ENCODE results near the gene C19orf85.

GRCh38 chr19:55424518-55424917, 40.0 kb downstream of the C19orf85 start:
- TF ChIP-seq RXRA (IDR thresholded peaks at IDR 0.05; ENCODE audit: borderline replicate concordance, low read depth) (no peak), EZH2phosphoT487 (IDR thresholded peaks at IDR 0.05; ENCODE audit: borderline replicate concordance, low read depth) (no peak), PBX3 (IDR thresholded peaks at IDR 0.05) (no peak), NFIC (IDR thresholded peaks at IDR 0.05; ENCODE audit: borderline replicate concordance) (no peak), CTCF (IDR thresholded peaks at IDR 0.05) (no peak), REST (IDR thresholded peaks at IDR 0.05; ENCODE audit: low read depth, low read length) (no peak), ELF1 (IDR thresholded peaks at IDR 0.05) (no peak), POLR2AphosphoS5 (IDR thresholded peaks at IDR 0.05; ENCODE audit: low read depth, low read length) (no peak)

Measured in SK-N-SH (cell line).